Neutrophil (primary cell): ENCODE measurements around the gene VPS51.

Source experiments
- H3K27ac ChIP-seq: fragments of 200-600 bp; sonication (generic); 2 replicates; pipeline ENCODE4 v1.5.1; 2016; ENCODE audit warnings: mild to moderate bottlenecking, moderate library complexity
- H3K27me3 ChIP-seq: fragments of 200-600 bp; sonication (generic); 2 replicates; pipeline ENCODE4 v1.6.0; 2016; ENCODE audit warnings: mild to moderate bottlenecking
- H3K36me3 ChIP-seq: fragments of 200-600 bp; sonication (generic); 2 replicates; pipeline ENCODE4 v1.5.1; 2017
- H3K4me1 ChIP-seq, 2 experiments: fragments of 200-600 bp in 1 of 2; sonication (generic) in 1 of 2; 1 replicate in 1 of 2; 2 replicates in 1 of 2; pipeline versions ENCODE4 v1.5.1 to v1.6.1; 2013 to 2016; ENCODE audit warnings: low read depth in 1 of 2, low read length in 1 of 2, mild to moderate bottlenecking in 1 of 2, moderate library complexity in 1 of 2; ENCODE audit not compliant: control insufficient read depth in 1 of 2, insufficient read depth in 1 of 2
- H3K4me3 ChIP-seq, 2 experiments: fragments of 200-600 bp in 1 of 2; sonication (generic) in 1 of 2; 1 replicate in 1 of 2; 2 replicates in 1 of 2; pipeline ENCODE4 v1.5.1; 2013 to 2016; ENCODE audit warnings: low read depth in 1 of 2, low read length in 1 of 2, mild to moderate bottlenecking in 1 of 2, moderate library complexity in 1 of 2
- H3K9me3 ChIP-seq: fragments of 200-600 bp; sonication (generic); 2 replicates; pipeline ENCODE4 v1.5.1; 2016
- CTCF ChIP-seq: fragments of 200-600 bp; sonication (generic); IDR thresholded peaks from 2 replicates; pipeline ENCODE4 v1.5.1; 2016; ENCODE audit warnings: antibody characterized with exemption

Gene VPS51

GRCh38 chr11:65132988-65133700, 37.1 kb downstream of the VPS51 start:
- TF ChIP-seq CTCF, result no peak

GRCh38 chr11:65133724-65134123, 37.7 kb downstream of the VPS51 start:
- Histone ChIP-seq H3K27ac (peak overlapping the region; percentile 95), H3K9me3 (no peaks in the 10 kb centered on the region), H3K4me1 (peaks cover 34 to 38% of the 10 kb centered on the region in 2 experiments), H3K36me3 (peaks cover 41% of the 10 kb centered on the region), H3K27me3 (no peaks in the 10 kb centered on the region), H3K4me3 (peak overlapping the region; percentile 74 to 90)
- no peak for TF ChIP-seq CTCF

More at GRCh38 chr11:65132988-65133700, 37.1 kb downstream of the VPS51 start:
- Histone ChIP-seq H3K4me3 (peak overlapping the region; percentile 74 to 90), H3K36me3 (peaks cover 47% of the 10 kb centered on the region), H3K27ac (peak overlapping the region; percentile 95), H3K4me1 (peaks cover 34 to 38% of the 10 kb centered on the region in 2 experiments), H3K27me3 (no peaks in the 10 kb centered on the region), H3K9me3 (no peaks in the 10 kb centered on the region)

GRCh38 chr11:65134240-65134951, 38.4 kb downstream of the VPS51 start, which contains the start of gene SYVN1:
Gene SYVN1 (minus strand): TSS chr11:65134519. CDS start chr11:65133601, 918 bp downstream.
- Histone ChIP-seq H3K27me3 (no peaks in the 10 kb centered on the region), H3K4me1 (peaks cover 34 to 38% of the 10 kb centered on the region in 2 experiments), H3K4me3 (peak within 1 kb of the TSS; percentile 74 to 90), H3K27ac (peak within 1 kb of the TSS; percentile 95), H3K36me3 (peaks cover 34% of the 10 kb centered on the region), H3K9me3 (no peaks in the 10 kb centered on the region)
- peak; percentile 14 for TF ChIP-seq CTCF

GRCh38 chr11:65134952-65135632, 39.1 kb downstream of the VPS51 start:
- peaks cover 34 to 38% of the 10 kb centered on the region in 2 experiments for H3K4me1 ChIP-seq

More at GRCh38 chr11:65134952-65135632, 39.1 kb downstream of the VPS51 start:
- Histone ChIP-seq H3K4me3 (peak overlapping the region; percentile 74 to 90), H3K27me3 (peaks cover 2% of the 10 kb centered on the region), H3K27ac (peak overlapping the region; percentile 95), H3K36me3 (peaks cover 27% of the 10 kb centered on the region), H3K9me3 (no peaks in the 10 kb centered on the region)
- TF ChIP-seq CTCF, result no peak
